Panc1 (cell line): Measurements from ENCODE around the gene SMYD2. TPM values are rescaled to one million over a fixed set of nuclear protein-coding genes. Genes with fewer than 3 reads are reported as not detected.

Experiments
- ATAC-seq: fragments of 200-7000 bp; cut with Tn5 transposase; 2 replicates; pipeline ENCODE4 v1.9.1; 2020; ENCODE audit warnings: mild to moderate bottlenecking, moderate library complexity
- BruUV-seq: library from RNA; stranded (reverse); fragments of 400-500 nt; replicated peaks from 2 replicates; lab custom pipeline; 2021; lab: Mats Ljungman, UMichigan
- CTCF ChIA-PET: fragments of 300-600 bp; sonication (Branson Sonifier 250); formaldehyde crosslinking; loops from one replicate; lab custom pipeline; 2022; ENCODE audit warnings: antibody characterized with exemption; lab: Charles Lee
- POLR2A ChIA-PET: fragments of 300-600 bp; sonication (Branson Sonifier 250); formaldehyde crosslinking; loops from one replicate; lab custom pipeline; 2022; ENCODE audit warnings: antibody characterized with exemption; lab: Charles Lee
- DNase-seq: peaks from one replicate; pipeline ENCODE4 v3.0.0-alpha.2; 2010; ENCODE audit warnings: low read depth, low spot score
- H3K27ac ChIP-seq: 2 replicates; pipeline ENCODE4 v1.5.1; 2011; ENCODE audit warnings: mild to moderate bottlenecking, low read length, inconsistent platforms
- H3K27me3 ChIP-seq: fragments of 200-500 bp; sonication (Bioruptor generic); 2 replicates; pipeline ENCODE4 v1.6.0; 2014; ENCODE audit warnings: low read length, inconsistent platforms; ENCODE audit not compliant: control insufficient read depth, insufficient read depth
- H3K36me3 ChIP-seq: fragments of 200-500 bp; sonication (Bioruptor generic); 2 replicates; pipeline ENCODE4 v1.5.1; 2014; ENCODE audit warnings: inconsistent platforms, mild to moderate bottlenecking, low read length, moderate library complexity; ENCODE audit not compliant: control insufficient read depth, insufficient read depth
- H3K4me1 ChIP-seq: 2 replicates; pipeline ENCODE4 v1.5.1; 2011; ENCODE audit warnings: inconsistent platforms, mild to moderate bottlenecking, low read length, moderate library complexity; ENCODE audit not compliant: control insufficient read depth, insufficient read depth
- H3K4me3 ChIP-seq, 2 experiments: 2 replicates each; pipeline ENCODE4 v1.5.1; 2011 to 2012; ENCODE audit warnings: low read depth in 2 of 2, low read length in 2 of 2, mild to moderate bottlenecking in 2 of 2, inconsistent platforms in 1 of 2, moderate library complexity in 1 of 2
- H3K9me3 ChIP-seq: fragments of 200-500 bp; sonication (Bioruptor generic); 2 replicates; pipeline ENCODE4 v1.5.1; 2014; ENCODE audit warnings: low read depth, mild to moderate bottlenecking, inconsistent platforms, low read length, moderate library complexity; ENCODE audit not compliant: control insufficient read depth, insufficient read depth
- CTCF ChIP-seq: fragments of 450-650 bp; IDR thresholded peaks from 2 replicates; pipeline ENCODE4 v1.5.1; 2017; ENCODE audit warnings: mild to moderate bottlenecking
- POLR2AphosphoS5 ChIP-seq: IDR thresholded peaks from 2 replicates; pipeline ENCODE4 v1.6.1; 2012; ENCODE audit warnings: mild to moderate bottlenecking, low read depth, low read length, moderate library complexity
- REST ChIP-seq, 2 experiments: IDR thresholded peaks; 2 replicates each; pipeline ENCODE4 v1.6.1; 2011 to 2012; ENCODE audit warnings: low read depth in 2 of 2, control low read depth in 1 of 2, low read length in 1 of 2, mild to moderate bottlenecking in 1 of 2, moderate library complexity in 1 of 2; ENCODE audit not compliant: insufficient read depth in 1 of 2
- SIN3A ChIP-seq: IDR thresholded peaks from 2 replicates; pipeline ENCODE4 v1.6.1; 2012; ENCODE audit warnings: low read depth, mild to moderate bottlenecking, low read length, moderate library complexity, borderline replicate concordance; ENCODE audit not compliant: insufficient read depth
- TCF7L2 ChIP-seq: IDR thresholded peaks from 2 replicates; pipeline ENCODE4 v1.6.1; 2011; ENCODE audit warnings: mild to moderate bottlenecking, low read depth, low read length, inconsistent platforms
- in situ Hi-C: cut with HindIII; loops from 2 replicates; pipeline ENCODE4 v1.10.0; 2016; ENCODE audit warnings: low sequenced_read_pairs, low pct_unique_long_range_greater_than_20kb
- intact Hi-C: fragments of 100-400 bp; cut with micrococcal nuclease; formaldehyde crosslinking; loops from one replicate; pipeline ENCODE4 v1.10.0; 2022; ENCODE audit not compliant: unreplicated experiment
- total RNA-seq: library from RNA; stranded (reverse); gene quantifications from one replicate; pipeline ENCODE4 v1.2.1, GENCODE V29; 2021; ENCODE audit not compliant: unreplicated experiment

Gene SMYD2
- total RNA-seq, 1 experiment from 2014 or later = 31.0 TPM

- no peaks in the 10 kb centered on the region for H3K36me3 ChIP-seq
- H3K27ac ChIP-seq = no peak overlapping the region
- in situ Hi-C loops = no loop called here
- H3K9me3 ChIP-seq = no peaks in the 10 kb centered on the region
- H3K4me3 ChIP-seq = no peak overlapping the region
- no peaks in the 10 kb centered on the region for H3K4me1 ChIP-seq
- ATAC-seq = no peak
- ChIA-PET CTCF (no interaction called here), POLR2A (no interaction called here)
- peaks cover 16% of the 10 kb centered on the region; the same call in 1 of the 2 replicates for H3K27me3 ChIP-seq
- intact Hi-C loops = no loop called here
- no TSS peak for BruUV-seq
- no peak for DNase-seq
- TF ChIP-seq POLR2AphosphoS5 = no peak
- TF ChIP-seq REST (IDR thresholded peaks at IDR 0.05; ENCODE audit: insufficient read depth in 1 of 2, low read depth in 2 of 2, low read length in 1 of 2) = no peak
- no peak for TF ChIP-seq TCF7L2
- no peak for TF ChIP-seq SIN3A
- TF ChIP-seq CTCF = no peak
These were observed 36.1 kb upstream of the SMYD2 start for GRCh38 chr1:214244841-214245240.

- no peak for ATAC-seq
- no peaks in the 10 kb centered on the region for H3K9me3 ChIP-seq
- no TSS peak for BruUV-seq
These were observed 33.4 kb upstream of the SMYD2 start for GRCh38 chr1:214247501-214248041.

More at GRCh38 chr1:214247501-214248041, 33.4 kb upstream of the SMYD2 start:
- in situ Hi-C loops (no loop called here), intact Hi-C loops (no loop called here)
- H3K4me1 ChIP-seq = no peaks in the 10 kb centered on the region
- no peak overlapping the region for H3K27ac ChIP-seq
- H3K27me3 ChIP-seq = peaks cover 18% of the 10 kb centered on the region; the same call in 1 of the 2 replicates
- no peak for DNase-seq
- TF ChIP-seq REST (IDR thresholded peaks at IDR 0.05; ENCODE audit: insufficient read depth in 1 of 2, low read depth in 2 of 2, low read length in 1 of 2) = no peak
- no peak for TF ChIP-seq POLR2AphosphoS5
- no peak for TF ChIP-seq TCF7L2
- TF ChIP-seq SIN3A = no peak
- TF ChIP-seq CTCF = no peak
- no peaks in the 10 kb centered on the region for H3K36me3 ChIP-seq
- no peak overlapping the region for H3K4me3 ChIP-seq
- ChIA-PET POLR2A (no interaction called here), CTCF (no interaction called here)
